GM21717 (cell line): ENCODE results near the gene CRYGN.

Experiments
- ATAC-seq: cut with Tn5 transposase; IDR thresholded peaks from one replicate; pipeline ENCODE4 v1.9.1; 2021; ENCODE audit warnings: mild to moderate bottlenecking, moderate library complexity; ENCODE audit not compliant: unreplicated experiment

The CRYGN gene

GRCh38 chr7:151427705-151428377 is 12.1 kb downstream of the CRYGN start:
- ATAC-seq: no peak

- no peak for ATAC-seq
These were observed 12.8 kb downstream of the CRYGN start for GRCh38 chr7:151426904-151427704.

- no peak for ATAC-seq
These were observed 13.5 kb downstream of the CRYGN start for GRCh38 chr7:151426441-151426903.

GRCh38 chr7:151425670-151426440 is 14.1 kb downstream of the CRYGN start:
- ATAC-seq: no peak

GRCh38 chr7:151424799-151425198 is 15.1 kb downstream of the CRYGN start:
- no peak for ATAC-seq

DNA sequence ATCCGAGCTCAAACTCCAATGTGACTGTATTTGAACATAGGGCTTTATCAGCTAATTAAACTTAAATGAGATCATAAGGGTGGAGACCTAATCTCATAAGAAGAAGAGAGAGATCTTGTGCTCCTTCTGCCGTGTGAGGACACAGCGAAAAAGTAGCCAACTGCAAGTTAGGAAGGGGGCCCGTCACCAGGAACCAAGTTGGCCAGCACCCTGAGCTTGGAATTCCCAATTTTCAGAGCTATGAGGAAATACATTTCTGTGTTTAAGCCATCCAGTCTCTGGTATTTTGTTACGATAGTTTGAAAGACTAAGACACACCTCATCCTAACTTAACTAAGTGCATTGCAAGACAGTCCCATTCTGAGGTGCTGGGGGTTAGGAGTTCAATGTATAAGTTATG is 16.0 kb downstream of the CRYGN start:
- ATAC-seq: no peak

GRCh38 chr7:151423226-151423625 is 16.7 kb downstream of the CRYGN start:
- ATAC-seq: no peak

DNA sequence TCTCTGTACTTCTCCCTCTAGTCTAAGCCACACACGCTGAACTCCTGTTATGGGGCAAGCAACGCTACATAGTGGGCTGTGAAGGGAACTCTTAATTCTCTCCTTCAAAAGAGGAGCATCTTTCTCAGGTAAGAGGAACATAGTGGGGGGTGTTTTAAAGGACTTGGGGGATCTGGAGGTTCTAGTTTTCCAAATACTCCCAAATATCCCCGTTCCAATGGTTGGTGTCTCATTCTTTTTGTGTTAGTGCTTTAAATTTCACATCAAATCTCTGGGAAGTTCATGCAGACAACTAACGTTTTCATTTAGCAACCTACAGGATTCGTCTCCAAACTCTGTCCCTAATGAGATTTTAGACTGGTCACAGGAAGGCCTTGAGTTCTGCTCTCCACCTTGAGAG is 17.7 kb downstream of the CRYGN start:
- no peak for ATAC-seq

DNA sequence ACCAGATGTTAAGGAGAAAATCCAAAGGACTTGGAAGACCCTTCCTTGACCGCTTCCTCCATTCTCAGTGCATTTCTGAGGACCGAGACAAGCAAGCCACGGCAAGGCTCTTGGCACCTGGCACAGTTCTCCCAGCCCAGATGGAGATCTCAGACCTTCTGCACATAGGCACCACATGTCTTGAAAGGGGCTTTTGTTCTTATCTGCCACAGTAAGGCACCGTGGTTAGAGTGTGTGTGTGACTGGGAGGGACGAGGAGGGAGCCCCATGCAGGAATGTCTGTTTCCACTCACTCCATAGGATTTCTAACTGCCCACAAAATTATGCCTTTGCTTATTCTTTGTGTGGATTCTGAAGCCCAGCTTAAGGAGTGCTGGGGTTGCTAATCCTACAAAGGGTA is 19.8 kb downstream of the CRYGN start:
- no peak for ATAC-seq

DNA sequence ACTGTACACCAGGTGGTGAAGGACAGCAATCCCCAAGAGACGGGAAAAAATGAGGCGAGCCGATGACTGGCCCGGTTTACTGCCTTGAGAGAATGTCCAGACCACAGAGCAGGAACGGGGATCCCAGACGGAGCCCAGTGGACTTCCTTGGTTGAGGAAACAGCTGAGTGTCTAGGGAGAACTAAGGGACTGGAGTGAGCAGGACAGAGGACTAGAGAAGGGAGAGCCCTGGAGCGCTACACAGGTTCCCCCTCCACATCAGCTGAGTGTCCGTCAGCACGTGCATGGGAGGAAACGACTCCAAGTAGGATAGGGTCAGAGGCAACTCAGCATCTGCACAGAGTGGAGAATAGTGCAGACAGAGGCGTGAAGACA is 23.0 kb downstream of the CRYGN start:
- no peak for ATAC-seq

GRCh38 chr7:151416112-151416940 is 23.6 kb downstream of the CRYGN start:
- ATAC-seq: no peak

DNA sequence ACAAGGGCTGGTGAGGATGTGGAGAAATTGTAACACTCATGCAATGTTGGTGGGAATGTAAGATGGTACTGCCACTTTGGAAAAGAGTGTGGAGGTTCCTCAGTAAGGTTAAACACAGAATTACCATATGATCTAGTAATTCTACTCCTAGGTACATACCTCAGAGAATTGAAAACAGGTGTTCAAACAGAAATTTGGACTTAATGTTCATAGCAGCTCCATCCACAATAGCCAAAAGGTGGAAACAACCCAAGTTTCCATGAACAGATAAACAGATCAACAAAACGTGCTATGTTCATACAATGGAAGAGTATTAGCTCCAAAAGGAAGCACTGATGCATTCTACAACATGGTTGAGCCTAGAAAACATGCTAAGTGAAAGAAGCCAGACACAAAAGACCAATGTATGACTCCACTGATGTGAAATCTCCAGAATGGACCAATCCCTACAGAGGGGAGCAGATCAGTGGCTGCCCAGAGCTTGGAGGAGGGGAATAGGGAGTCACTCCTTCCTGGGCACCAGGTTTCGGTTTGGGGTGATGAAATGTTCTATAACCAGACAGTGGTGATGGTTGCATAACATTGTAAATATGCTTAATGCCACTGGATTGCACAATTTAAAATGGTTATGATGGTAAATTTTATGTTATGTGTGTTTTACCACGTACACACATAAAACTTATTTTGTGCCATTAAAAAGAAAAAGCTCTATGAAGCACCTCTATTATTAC is 24.4 kb downstream of the CRYGN start:
- no peak for ATAC-seq

- ATAC-seq: no peak
These were observed 26.7 kb downstream of the CRYGN start for GRCh38 chr7:151413241-151413640.

GRCh38 chr7:151412318-151412717 is 27.6 kb downstream of the CRYGN start:
- no peak for ATAC-seq

DNA sequence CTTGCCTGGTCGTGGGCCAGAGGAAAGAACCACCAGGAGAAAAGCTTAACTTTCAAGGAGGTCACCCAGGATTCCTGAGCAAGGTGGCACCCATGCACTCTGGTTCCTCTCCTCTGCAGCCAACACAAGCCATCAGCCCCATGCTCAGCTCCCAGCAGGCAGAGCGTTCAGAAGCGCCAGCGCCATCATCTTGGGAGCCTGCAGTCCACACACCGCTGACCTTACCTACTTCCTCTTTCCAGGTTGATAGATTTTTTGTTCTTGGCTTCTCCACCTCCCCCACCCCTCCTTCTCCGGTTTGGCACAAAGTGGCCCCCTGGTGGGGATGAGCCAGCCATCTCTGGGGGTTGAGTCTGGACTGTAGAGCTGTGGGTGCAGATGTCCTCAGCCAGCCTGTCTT is 28.4 kb downstream of the CRYGN start:
- no peak for ATAC-seq

- ATAC-seq: no peak
These were observed 29.2 kb downstream of the CRYGN start for GRCh38 chr7:151410405-151411390.

- ATAC-seq: no peak
These were observed 30.1 kb downstream of the CRYGN start, which contains the start of gene WDR86 for GRCh38 chr7:151409667-151410404. WDR86 (minus strand) TSS chr7:151410038; CDS start chr7:151409589, 449 bp downstream.
